ENCODE data around the gene CYB5RL.

The CYB5RL gene

DNA sequence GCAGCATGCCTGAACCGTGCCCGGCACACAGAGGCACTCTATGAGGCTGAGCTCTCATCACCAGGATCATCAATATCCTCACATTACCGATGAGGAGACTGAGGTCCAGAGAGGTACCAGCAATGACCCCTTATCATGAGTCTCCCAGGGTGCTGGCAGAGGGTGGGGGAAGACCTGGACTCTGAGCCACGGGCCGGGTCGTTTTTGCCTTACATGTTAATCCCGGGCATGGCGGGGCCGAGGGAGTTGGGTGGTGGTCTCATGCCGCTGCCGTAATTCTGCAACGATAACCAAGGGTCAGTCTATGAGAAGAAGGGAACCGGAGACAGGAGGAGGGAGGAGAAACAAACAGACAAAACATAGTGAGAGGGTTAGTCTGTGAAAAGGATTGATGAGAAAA is 43.2 kb upstream of the CYB5RL start:
- DNase-seq (ENCODE audit: low read depth) = no peak
- H3K4me3 ChIP-seq (ENCODE audit: low read depth, low read length) = no peak overlapping the region
- in situ Hi-C loops (cut with HindIII; ENCODE audit: low sequenced_read_pairs) = loop anchor here (5.0 kb wide), 1 partner anchor 54 kb away; no protein-coding TSS in a partner anchor
- TF ChIP-seq, protein P1, sequence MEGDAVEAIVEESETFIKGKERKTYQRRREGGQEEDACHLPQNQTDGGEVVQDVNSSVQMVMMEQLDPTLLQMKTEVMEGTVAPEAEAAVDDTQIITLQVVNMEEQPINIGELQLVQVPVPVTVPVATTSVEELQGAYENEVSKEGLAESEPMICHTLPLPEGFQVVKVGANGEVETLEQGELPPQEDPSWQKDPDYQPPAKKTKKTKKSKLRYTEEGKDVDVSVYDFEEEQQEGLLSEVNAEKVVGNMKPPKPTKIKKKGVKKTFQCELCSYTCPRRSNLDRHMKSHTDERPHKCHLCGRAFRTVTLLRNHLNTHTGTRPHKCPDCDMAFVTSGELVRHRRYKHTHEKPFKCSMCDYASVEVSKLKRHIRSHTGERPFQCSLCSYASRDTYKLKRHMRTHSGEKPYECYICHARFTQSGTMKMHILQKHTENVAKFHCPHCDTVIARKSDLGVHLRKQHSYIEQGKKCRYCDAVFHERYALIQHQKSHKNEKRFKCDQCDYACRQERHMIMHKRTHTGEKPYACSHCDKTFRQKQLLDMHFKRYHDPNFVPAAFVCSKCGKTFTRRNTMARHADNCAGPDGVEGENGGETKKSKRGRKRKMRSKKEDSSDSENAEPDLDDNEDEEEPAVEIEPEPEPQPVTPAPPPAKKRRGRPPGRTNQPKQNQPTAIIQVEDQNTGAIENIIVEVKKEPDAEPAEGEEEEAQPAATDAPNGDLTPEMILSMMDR (IDR thresholded peaks at IDR 0.05; ENCODE audit: low read depth, low read length, missing control alignments) = no peak

GRCh38 chr1:54241364-54241763 is 41.5 kb upstream of the CYB5RL start:
- no peak for DNase-seq (ENCODE audit: low read depth)
- TF ChIP-seq, protein P1 (IDR thresholded peaks at IDR 0.05; ENCODE audit: low read depth, low read length, missing control alignments) = no peak
- H3K4me3 ChIP-seq (ENCODE audit: low read depth, low read length) = no peak overlapping the region
- in situ Hi-C loops (cut with HindIII; ENCODE audit: low sequenced_read_pairs) = loop anchor here (5.0 kb wide), 1 partner anchor 56 kb away; no protein-coding TSS in a partner anchor

- TF ChIP-seq, protein P1 (IDR thresholded peaks at IDR 0.05; ENCODE audit: low read depth, low read length, missing control alignments) = no peak
- in situ Hi-C loops (cut with HindIII; ENCODE audit: low sequenced_read_pairs) = loop anchor here (5.0 kb wide), 1 partner anchor 56 kb away; no protein-coding TSS in a partner anchor
- no peak for DNase-seq (ENCODE audit: low read depth)
- H3K4me3 ChIP-seq (ENCODE audit: low read depth, low read length) = no peak overlapping the region
Observed at GRCh38 chr1:54240741-54241335, 41.0 kb upstream of the CYB5RL start.

DNA sequence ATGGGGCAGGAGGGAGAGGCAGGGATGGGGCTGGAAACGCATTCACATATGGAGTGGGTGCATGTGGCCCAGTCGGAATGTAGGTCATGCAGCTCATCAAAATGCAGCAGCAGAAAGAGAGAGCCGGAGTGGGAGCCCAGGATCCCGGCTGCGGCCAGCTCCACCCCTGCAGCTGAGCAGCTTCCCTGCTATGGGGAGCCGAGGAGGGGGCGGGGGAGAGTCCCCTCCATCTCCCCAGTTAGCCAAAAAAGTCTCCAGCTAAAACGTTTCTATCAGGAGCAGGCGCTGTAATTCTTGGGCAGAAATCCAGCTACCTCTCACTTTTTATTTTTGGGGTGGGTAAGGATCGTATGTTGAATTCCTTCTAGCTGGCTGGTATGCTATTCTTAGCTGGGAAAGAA is 39.8 kb upstream of the CYB5RL start:
- TF ChIP-seq, protein P1 (IDR thresholded peaks at IDR 0.05; ENCODE audit: low read depth, low read length, missing control alignments) = no peak
- no peak overlapping the region for H3K4me3 ChIP-seq (ENCODE audit: low read depth, low read length)

GRCh38 chr1:54239035-54239383 is 39.2 kb upstream of the CYB5RL start:
- in situ Hi-C loops (cut with HindIII; ENCODE audit: low sequenced_read_pairs) = no loop called here
- DNase-seq (ENCODE audit: low read depth) = no peak
- TF ChIP-seq, protein P1 (IDR thresholded peaks at IDR 0.05; ENCODE audit: low read depth, low read length, missing control alignments) = no peak
- no peak overlapping the region for H3K4me3 ChIP-seq (ENCODE audit: low read depth, low read length)

More for the DNA sequence above, 39.8 kb upstream of the CYB5RL start:
- no peak for DNase-seq (ENCODE audit: low read depth)
- in situ Hi-C loops (cut with HindIII; ENCODE audit: low sequenced_read_pairs) = loop anchor here (5.0 kb wide), 1 partner anchor 58 kb away; no protein-coding TSS in a partner anchor

GRCh38 chr1:54238353-54239034 is 38.7 kb upstream of the CYB5RL start:
- H3K4me3 ChIP-seq (ENCODE audit: low read depth, low read length) = no peak overlapping the region
- no peak for DNase-seq (ENCODE audit: low read depth)
- TF ChIP-seq, protein P1 (IDR thresholded peaks at IDR 0.05; ENCODE audit: low read depth, low read length, missing control alignments) = no peak
- in situ Hi-C loops (cut with HindIII; ENCODE audit: low sequenced_read_pairs) = no loop called here
